SJSA1 (cell line): ENCODE measurements around the gene LCOR. TPM values are rescaled to one million over a fixed set of nuclear protein-coding genes. Genes with fewer than 3 reads are reported as not detected.
"Not testable (repeated sequence)": the region's sequence is repeated elsewhere in the genome, so short reads cannot be mapped to it uniquely, and the experiment has no call there.

ENCODE experiments used
- DNase-seq, 2 experiments: peaks; one replicate each; pipeline ENCODE4 v3.0.0-alpha.2; 2015 to 2020; ENCODE audit warnings: low spot score in 2 of 2, low read depth in 1 of 2
- H3K27ac ChIP-seq: fragments of 250-450 bp; sonication (Bioruptor Pico); 2 replicates; pipeline ENCODE4 v1.5.1; 2020; ENCODE audit warnings: mild to moderate bottlenecking, moderate library complexity
- H3K27me3 ChIP-seq: fragments of 250-450 bp; sonication (Bioruptor Pico); replicated peaks from 2 replicates; pipeline ENCODE4 v1.5.1; 2020; ENCODE audit warnings: mild to moderate bottlenecking, moderate library complexity
- H3K36me3 ChIP-seq: fragments of 250-450 bp; sonication (Bioruptor Pico); 2 replicates; pipeline ENCODE4 v1.5.1; 2020; ENCODE audit warnings: mild to moderate bottlenecking
- H3K4me1 ChIP-seq: fragments of 250-450 bp; sonication (Bioruptor Pico); replicated peaks from 2 replicates; pipeline ENCODE4 v1.6.1; 2021; ENCODE audit warnings: mild to moderate bottlenecking
- H3K4me3 ChIP-seq: fragments of 250-450 bp; sonication (Bioruptor Pico); 2 replicates; pipeline ENCODE4 v1.5.1; 2020; ENCODE audit warnings: mild to moderate bottlenecking
- H3K9me3 ChIP-seq: fragments of 250-450 bp; sonication (Bioruptor Pico); replicated peaks from 2 replicates; pipeline ENCODE4 v1.5.1; 2020; ENCODE audit warnings: mild to moderate bottlenecking
- total RNA-seq: library from RNA; depleted of rRNA; stranded (reverse); fragments of >200 nt; shearing (Covaris generic); gene quantifications from 2 replicates; pipeline ENCODE4 v1.2.3, GENCODE V29; 2014

Gene LCOR
- total RNA-seq, 1 experiment from 2014 or later = 15.5 TPM

- not testable (repeated sequence) for DNase-seq, H3K27ac ChIP-seq
Observed at GRCh38 chr10:96847356-96847755, 15.3 kb downstream of the LCOR start.

GRCh38 chr10:96850113-96850512 lies 18.0 kb downstream of the LCOR start:
- peaks cover 13% of the 10 kb centered on the region for H3K36me3 ChIP-seq
- peaks cover 45% of the 10 kb centered on the region for H3K4me1 ChIP-seq
- peak overlapping the region; percentile 28; the same call in 1 of the 2 replicates for H3K27ac ChIP-seq
- no peaks in the 10 kb centered on the region for H3K27me3 ChIP-seq
- H3K4me3 ChIP-seq = no peak overlapping the region
- no peaks in the 10 kb centered on the region for H3K9me3 ChIP-seq
- no peak for DNase-seq

More at GRCh38 chr10:96847356-96847755, 15.3 kb downstream of the LCOR start:
- H3K4me3 ChIP-seq, H3K9me3 ChIP-seq, H3K36me3 ChIP-seq, H3K27me3 ChIP-seq: not testable (repeated sequence)
- peaks cover 59% of the 10 kb centered on the region for H3K4me1 ChIP-seq

GRCh38 chr10:96850825-96851224 lies 18.7 kb downstream of the LCOR start:
- Histone ChIP-seq H3K4me3 (no peak overlapping the region), H3K36me3 (peaks cover 13% of the 10 kb centered on the region), H3K27ac (peak overlapping the region; percentile 64), H3K4me1 (peaks cover 40% of the 10 kb centered on the region), H3K9me3 (no peaks in the 10 kb centered on the region), H3K27me3 (no peaks in the 10 kb centered on the region)
- peak; percentile 49 to 77 for DNase-seq

GRCh38 chr10:96851281-96851680 lies 19.2 kb downstream of the LCOR start:
- no peaks in the 10 kb centered on the region for H3K27me3 ChIP-seq
- H3K27ac ChIP-seq = peak overlapping the region; percentile 64
- no peaks in the 10 kb centered on the region for H3K9me3 ChIP-seq
- no peak for DNase-seq
- H3K36me3 ChIP-seq = peaks cover 13% of the 10 kb centered on the region
- peaks cover 39% of the 10 kb centered on the region for H3K4me1 ChIP-seq
- H3K4me3 ChIP-seq = no peak overlapping the region

GRCh38 chr10:96856317-96856716 lies 24.2 kb downstream of the LCOR start:
- DNase-seq = no peak
- Histone ChIP-seq H3K27ac (no peak overlapping the region), H3K9me3 (no peaks in the 10 kb centered on the region)

GRCh38 chr10:96857301-96858012 lies 25.4 kb downstream of the LCOR start:
- H3K27me3 ChIP-seq = no peaks in the 10 kb centered on the region
- H3K27ac ChIP-seq = no peak overlapping the region
- peaks cover 35% of the 10 kb centered on the region for H3K36me3 ChIP-seq
- no peak for DNase-seq
- H3K9me3 ChIP-seq = no peaks in the 10 kb centered on the region
- no peak overlapping the region for H3K4me3 ChIP-seq
- H3K4me1 ChIP-seq = peaks cover 9% of the 10 kb centered on the region

More at GRCh38 chr10:96856317-96856716, 24.2 kb downstream of the LCOR start:
- Histone ChIP-seq H3K4me1 (peaks cover 14% of the 10 kb centered on the region), H3K4me3 (no peak overlapping the region), H3K36me3 (peaks cover 34% of the 10 kb centered on the region), H3K27me3 (no peaks in the 10 kb centered on the region)

- Histone ChIP-seq H3K27me3 (no peaks in the 10 kb centered on the region), H3K9me3 (no peaks in the 10 kb centered on the region), H3K4me1 (peaks cover 10% of the 10 kb centered on the region), H3K36me3 (peaks cover 33% of the 10 kb centered on the region), H3K4me3 (no peak overlapping the region), H3K27ac (no peak overlapping the region)
- DNase-seq = no peak
Observed at GRCh38 chr10:96858038-96858705, 26.1 kb downstream of the LCOR start.

- Histone ChIP-seq H3K27me3 (no peaks in the 10 kb centered on the region), H3K27ac (no peak overlapping the region), H3K4me3 (no peak overlapping the region), H3K36me3 (peaks cover 28% of the 10 kb centered on the region), H3K4me1 (peaks cover 15% of the 10 kb centered on the region), H3K9me3 (no peaks in the 10 kb centered on the region)
- DNase-seq = no peak
Observed at GRCh38 chr10:96858706-96859050, 26.6 kb downstream of the LCOR start.

- DNase-seq = no peak
- no peak overlapping the region for H3K4me3 ChIP-seq
- no peak overlapping the region for H3K27ac ChIP-seq
- peaks cover 28% of the 10 kb centered on the region for H3K36me3 ChIP-seq
- no peaks in the 10 kb centered on the region for H3K27me3 ChIP-seq
- H3K9me3 ChIP-seq = no peaks in the 10 kb centered on the region
- H3K4me1 ChIP-seq = peaks cover 27% of the 10 kb centered on the region
Observed at GRCh38 chr10:96860631-96861277, 28.7 kb downstream of the LCOR start.

GRCh38 chr10:96863922-96864543 lies 31.9 kb downstream of the LCOR start:
- Histone ChIP-seq H3K4me3 (no peak overlapping the region), H3K36me3 (peaks cover 20% of the 10 kb centered on the region), H3K9me3 (no peaks in the 10 kb centered on the region), H3K4me1 (peaks cover 19% of the 10 kb centered on the region), H3K27ac (peak overlapping the region; percentile 45), H3K27me3 (no peaks in the 10 kb centered on the region)
- peak in 1 of 2 experiments; percentile 67 for DNase-seq

GRCh38 chr10:96873086-96873485 lies 41.0 kb downstream of the LCOR start:
- no peaks in the 10 kb centered on the region for H3K27me3 ChIP-seq
- no peaks in the 10 kb centered on the region for H3K36me3 ChIP-seq
- H3K4me1 ChIP-seq = no peaks in the 10 kb centered on the region
- no peak overlapping the region for H3K27ac ChIP-seq
- no peaks in the 10 kb centered on the region for H3K9me3 ChIP-seq
- DNase-seq = no peak
- H3K4me3 ChIP-seq = no peak overlapping the region

- Histone ChIP-seq H3K9me3 (no peaks in the 10 kb centered on the region), H3K4me1 (no peaks in the 10 kb centered on the region), H3K27ac (no peak overlapping the region), H3K27me3 (no peaks in the 10 kb centered on the region), H3K36me3 (peaks cover 3% of the 10 kb centered on the region; the same call in 1 of the 2 replicates), H3K4me3 (no peak overlapping the region)
- DNase-seq = no peak
Observed at GRCh38 chr10:96873756-96874467, 41.8 kb downstream of the LCOR start.

GRCh38 chr10:96878057-96878456 lies 46.0 kb downstream of the LCOR start:
- H3K27ac ChIP-seq = no peak overlapping the region
- no peaks in the 10 kb centered on the region for H3K27me3 ChIP-seq
- no peaks in the 10 kb centered on the region for H3K9me3 ChIP-seq
- peaks cover 3% of the 10 kb centered on the region; the same call in 1 of the 2 replicates for H3K36me3 ChIP-seq
- DNase-seq = no peak
- H3K4me1 ChIP-seq = no peaks in the 10 kb centered on the region
- no peak overlapping the region for H3K4me3 ChIP-seq
